ENCODE data around the gene CRIM1.

DNA sequence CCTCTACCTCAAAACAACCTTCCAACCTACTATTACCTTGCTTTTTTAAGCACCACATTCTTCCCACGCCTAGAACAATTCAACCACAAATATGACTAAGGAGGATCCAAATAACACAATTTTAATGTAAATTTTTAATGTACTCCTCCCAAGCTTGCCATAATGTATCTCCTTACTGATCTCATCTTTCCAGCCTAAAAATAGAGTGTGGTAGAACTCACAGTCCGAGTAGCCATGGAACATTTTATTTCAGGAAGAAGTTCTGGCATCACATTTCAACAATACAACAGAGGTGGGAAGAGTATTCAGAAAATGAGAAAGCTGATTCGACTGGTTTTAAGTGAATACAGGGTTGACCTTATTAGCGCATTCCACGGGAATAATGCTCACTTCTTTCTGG lies 227.0 kb downstream of the CRIM1 start:
- TF ChIP-seq POLR2A (IDR thresholded peaks at IDR 0.05; ENCODE audit: low read length) (no peak), GATA1 (IDR thresholded peaks at IDR 0.05; ENCODE audit: low read depth, low read length) (no peak)

Measured in erythroblast (primary cell).